Tongue (tissue), 3 donors: ENCODE results near the gene MNDA. TPM values are rescaled to one million over a fixed set of nuclear protein-coding genes. Genes with fewer than 3 reads are reported as not detected.
"Not testable (repeated sequence)": the region's sequence is repeated elsewhere in the genome, so short reads cannot be mapped to it uniquely, and the experiment has no call there.

ENCODE experiments used
- DNase-seq: peaks from one replicate; pipeline ENCODE4 v3.0.0-alpha.2; 2015
- small RNA-seq: library from RNA; depleted of rRNA; stranded (forward); fragments of <200 nt; gene quantifications from one replicate; pipeline ENCODE3, GENCODE V24; 2014; ENCODE audit warnings: low replicate concordance
- total RNA-seq: library from RNA; depleted of rRNA; stranded (reverse); fragments of >200 nt; gene quantifications from one replicate; pipeline ENCODE4 v1.2.3, GENCODE V29; 2014

MNDA gene
- total RNA-seq, 1 donor from 2014 or later = 5.9 TPM

DNA sequence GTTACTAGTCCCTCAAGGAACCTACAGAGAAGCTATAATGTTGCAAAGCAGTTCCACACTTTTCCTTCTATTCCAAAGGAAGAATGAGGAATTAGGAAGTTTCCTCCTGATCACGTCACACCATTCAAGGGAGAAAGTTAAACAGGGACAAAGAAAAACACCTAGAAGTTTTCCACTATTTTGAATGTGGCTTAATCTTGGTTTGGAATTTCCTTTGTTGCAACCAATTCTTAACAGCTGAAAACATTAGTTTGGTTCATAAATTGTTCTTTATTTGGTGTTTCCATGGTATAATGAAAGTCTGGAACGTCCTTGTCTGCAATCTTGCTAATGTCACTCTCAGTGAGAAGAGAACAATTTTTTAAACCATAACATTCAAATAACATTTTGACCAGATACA lies 8.4 kb downstream of the MNDA start:
- DNase-seq = no peak

GRCh38 chr1:158840236-158840635 lies 9.1 kb downstream of the MNDA start:
- no peak for DNase-seq

DNA sequence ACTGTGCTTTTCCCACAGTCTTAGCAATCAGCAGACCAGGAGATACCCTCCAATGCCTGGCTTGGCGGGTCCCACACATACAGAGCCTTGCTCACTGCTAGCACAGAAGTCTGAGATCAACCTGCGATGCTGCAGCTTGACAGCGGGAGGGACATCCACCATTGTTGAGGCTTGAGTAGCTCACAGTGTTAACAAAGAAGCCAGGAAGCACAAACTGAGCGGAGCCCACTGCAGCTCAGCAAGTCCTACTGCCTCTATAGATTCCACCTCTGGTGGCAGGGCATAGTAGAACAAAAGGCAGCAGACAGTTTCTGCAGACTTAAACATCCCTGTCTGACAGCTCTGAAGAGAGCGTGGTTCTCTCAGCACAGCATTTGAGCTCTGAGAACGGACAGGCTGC lies 33.4 kb downstream of the MNDA start:
- no peak for DNase-seq

DNA sequence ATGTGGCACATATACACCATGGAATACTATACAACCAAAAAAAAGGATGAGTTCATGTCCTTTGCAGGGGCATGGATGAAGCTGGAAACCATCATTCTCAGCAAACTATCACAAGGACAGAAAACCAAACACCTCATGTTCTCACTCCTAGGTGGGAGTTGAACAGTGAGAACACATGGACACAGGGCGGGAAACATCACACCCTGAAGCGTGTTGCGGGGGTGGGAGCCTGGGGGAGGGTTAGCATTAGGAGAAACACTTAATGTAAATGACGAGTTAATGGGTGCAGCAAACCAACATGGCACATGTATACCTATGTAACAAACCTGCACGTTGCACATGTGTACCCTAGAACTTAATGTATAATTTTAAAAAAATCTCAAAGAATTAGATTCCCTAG lies 39.3 kb downstream of the MNDA start:
- not testable (repeated sequence) for DNase-seq

GRCh38 chr1:158873141-158873540 lies 42.0 kb downstream of the MNDA start:
- no peak for DNase-seq

- DNase-seq = no peak
Observed at GRCh38 chr1:158893654-158894053, 62.5 kb downstream of the MNDA start.

- DNase-seq = peak; percentile 2
Observed at GRCh38 chr1:158898722-158899121, 67.6 kb downstream of the MNDA start.

Small RNAs within 50 kb of the gene (small RNA-seq; reads per million reads assigned to genes)
- not detected for gene OR2AQ1P

Other genes with a start within 250 kb of the MNDA start
- not detected for gene OR10Z1, start 226.1 kb upstream of the MNDA start, total RNA-seq
- gene SPTA1, start 144.6 kb upstream of the MNDA start, total RNA-seq = 7.1 TPM
- gene OR6K2, start 130.7 kb upstream of the MNDA start, total RNA-seq = not detected
- not detected for gene OR6K3, start 110.6 kb upstream of the MNDA start, total RNA-seq
- gene OR6K6, start 76.6 kb upstream of the MNDA start, total RNA-seq = not detected
- not detected for gene OR6N1, start 59.2 kb upstream of the MNDA start, total RNA-seq
- not detected for gene OR6N2, start 50.1 kb upstream of the MNDA start, total RNA-seq
- 0.21 TPM for gene PYHIN1, start 100.2 kb downstream of the MNDA start, total RNA-seq
- gene IFI16, start 178.6 kb downstream of the MNDA start, total RNA-seq = 45.0 TPM
- not detected for gene AIM2, start 245.4 kb downstream of the MNDA start, total RNA-seq